Upper lobe of left lung (tissue), 6 donors: ENCODE measurements around the gene SGCA. TPM values are rescaled to one million over a fixed set of nuclear protein-coding genes. Genes with fewer than 3 reads are reported as not detected.

Experiments used
- ATAC-seq, 2 donors: fragments of 200-7000 bp; cut with Tn5 transposase; one replicate each; pipeline ENCODE4 v1.9.1; 2022; ENCODE audit warnings: mild to moderate bottlenecking in 2 of 2, moderate library complexity in 2 of 2; ENCODE audit not compliant: low FRiP score in 2 of 2
- DNase-seq, 2 donors: peaks; one replicate each; pipeline ENCODE4 v3.0.0-alpha.2; 2019 to 2020
- H3K27ac ChIP-seq, 4 donors: fragments of 200-600 bp; sonication (generic); one replicate each; pipeline ENCODE4 v1.5.1; 2016 to 2019
- H3K27me3 ChIP-seq, 4 donors: fragments of 200-600 bp; sonication (generic); one replicate each; pipeline ENCODE4 v1.5.1; 2017 to 2019
- H3K36me3 ChIP-seq, 4 donors: fragments of 200-600 bp; sonication (generic); one replicate each; pipeline ENCODE4 v1.5.1; 2016 to 2019
- H3K4me1 ChIP-seq, 4 donors: fragments of 200-600 bp; sonication (generic); one replicate each; pipeline ENCODE4 v1.5.1; 2018 to 2019
- H3K4me3 ChIP-seq, 4 donors: fragments of 200-600 bp; sonication (generic); one replicate each; pipeline ENCODE4 v1.5.1; 2017 to 2019; ENCODE audit warnings: mild to moderate bottlenecking in 2 of 4, moderate library complexity in 1 of 4
- H3K9me3 ChIP-seq, 4 donors: fragments of 200-600 bp; sonication (generic); one replicate each; pipeline ENCODE4 v1.5.1; 2018 to 2019
- EP300 ChIP-seq, 4 donors: sonication (generic); formaldehyde crosslinking; IDR thresholded peaks; one replicate each; pipeline ENCODE4 v1.5.1; 2017; ENCODE audit warnings: antibody characterized with exemption in 4 of 4, control low read depth in 2 of 4
- POLR2A ChIP-seq, 4 donors: fragments of 450-650 bp; IDR thresholded peaks; one replicate each; pipeline ENCODE4 v1.5.1; 2016 to 2017; ENCODE audit warnings: antibody characterized with exemption in 4 of 4, mild to moderate bottlenecking in 2 of 4
- POLR2AphosphoS5 ChIP-seq, 2 donors: sonication (generic); formaldehyde crosslinking; IDR thresholded peaks; one replicate each; pipeline ENCODE4 v1.5.1; 2017; ENCODE audit warnings: antibody characterized with exemption in 2 of 2
- WGBS, 2 donors: methylation state at CpG; one replicate each; pipeline ENCODE4 v1.1.5; 2017 to 2018; 5-methylcytosine and 5-hydroxymethylcytosine counted together
- total RNA-seq, 6 donors: library from RNA; depleted of rRNA in 4 of 6; stranded (reverse); fragments of >200 nt in 4 of 6; gene quantifications; one replicate each; pipeline versions ENCODE4 v1.1.0 to v1.2.1, GENCODE V29; 2016 to 2021
- TF ChIP-seq, protein P1 (sequence below), 6 experiments: fragments of 450-650 bp in 4 of 6; fragments of 200-600 bp in 2 of 6; sonication (generic) in 2 of 6; IDR thresholded peaks; one replicate each; pipeline ENCODE4 v1.5.1; 2016 to 2019; ENCODE audit warnings: antibody characterized with exemption in 6 of 6
- donor health status: DM: no; HTN: no; CAD: no; lungs with moderate emphysema.
- donor health status: DM: no; HTN: yes; CAD: no; lungs with severe emphysema.

Gene SGCA
- total RNA-seq, 6 donors from 2014 or later: 1.6 to 19.7 (median 14.1) TPM

DNA sequence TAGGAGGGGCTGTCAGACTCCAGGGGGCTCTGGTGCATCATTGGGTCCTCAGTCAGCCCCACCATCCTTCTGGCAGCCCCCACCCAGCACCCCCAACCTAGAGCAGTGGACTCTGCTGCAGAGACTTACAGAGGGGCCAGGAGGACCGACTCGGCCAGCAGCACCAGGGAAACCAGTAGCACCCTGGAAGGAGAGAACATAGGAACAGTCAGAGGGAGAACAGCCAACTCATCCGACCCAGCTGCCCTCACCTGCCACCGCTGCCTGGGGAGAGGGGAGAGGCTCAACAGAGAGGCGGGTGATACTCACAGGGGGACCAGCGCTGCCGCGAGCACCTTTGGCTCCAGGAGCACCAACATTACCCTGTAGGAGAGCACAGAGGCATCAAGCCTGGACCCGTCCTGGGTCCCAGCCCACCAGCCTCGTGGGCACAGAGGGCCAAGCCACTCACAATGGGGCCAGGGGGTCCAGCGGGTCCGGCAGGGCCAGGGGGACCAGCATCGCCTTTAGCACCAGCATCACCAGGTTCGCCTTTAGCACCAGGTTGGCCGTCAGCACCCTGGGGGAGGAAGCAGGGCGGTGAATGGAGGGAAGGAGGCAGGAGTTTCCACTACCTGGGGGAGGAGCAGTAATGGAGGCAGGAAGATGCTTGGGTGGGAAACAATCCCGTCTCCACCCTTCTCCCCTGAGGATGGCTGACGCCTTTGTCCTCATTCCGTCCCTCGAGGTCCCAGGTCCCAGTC, 23.9 kb downstream of the SGCA start:
- no peaks in the 10 kb centered on the region for H3K9me3 ChIP-seq
- peaks cover 0 to 3% (median 0%) of the 10 kb centered on the region in 4 donors for H3K4me1 ChIP-seq
- no peak overlapping the region for H3K4me3 ChIP-seq
- TF ChIP-seq, protein P1, sequence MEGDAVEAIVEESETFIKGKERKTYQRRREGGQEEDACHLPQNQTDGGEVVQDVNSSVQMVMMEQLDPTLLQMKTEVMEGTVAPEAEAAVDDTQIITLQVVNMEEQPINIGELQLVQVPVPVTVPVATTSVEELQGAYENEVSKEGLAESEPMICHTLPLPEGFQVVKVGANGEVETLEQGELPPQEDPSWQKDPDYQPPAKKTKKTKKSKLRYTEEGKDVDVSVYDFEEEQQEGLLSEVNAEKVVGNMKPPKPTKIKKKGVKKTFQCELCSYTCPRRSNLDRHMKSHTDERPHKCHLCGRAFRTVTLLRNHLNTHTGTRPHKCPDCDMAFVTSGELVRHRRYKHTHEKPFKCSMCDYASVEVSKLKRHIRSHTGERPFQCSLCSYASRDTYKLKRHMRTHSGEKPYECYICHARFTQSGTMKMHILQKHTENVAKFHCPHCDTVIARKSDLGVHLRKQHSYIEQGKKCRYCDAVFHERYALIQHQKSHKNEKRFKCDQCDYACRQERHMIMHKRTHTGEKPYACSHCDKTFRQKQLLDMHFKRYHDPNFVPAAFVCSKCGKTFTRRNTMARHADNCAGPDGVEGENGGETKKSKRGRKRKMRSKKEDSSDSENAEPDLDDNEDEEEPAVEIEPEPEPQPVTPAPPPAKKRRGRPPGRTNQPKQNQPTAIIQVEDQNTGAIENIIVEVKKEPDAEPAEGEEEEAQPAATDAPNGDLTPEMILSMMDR (IDR thresholded peaks at IDR 0.05): no peak
- TF ChIP-seq EP300 (IDR thresholded peaks at IDR 0.05) (no peak), POLR2A (IDR thresholded peaks at IDR 0.05) (no peak), POLR2AphosphoS5 (IDR thresholded peaks at IDR 0.05) (no peak)
- ATAC-seq (no peak), DNase-seq (peak in 1 of 2 donors; percentile 70)
- no peak overlapping the region for H3K27ac ChIP-seq
- WGBS, 2 donors: 86 to 89% methylated on average over 11 to 20 of the region's 20 CpGs
- no peaks in the 10 kb centered on the region for H3K27me3 ChIP-seq
- peaks cover 2 to 79% (median 41%) of the 10 kb centered on the region in 4 donors for H3K36me3 ChIP-seq

DNA sequence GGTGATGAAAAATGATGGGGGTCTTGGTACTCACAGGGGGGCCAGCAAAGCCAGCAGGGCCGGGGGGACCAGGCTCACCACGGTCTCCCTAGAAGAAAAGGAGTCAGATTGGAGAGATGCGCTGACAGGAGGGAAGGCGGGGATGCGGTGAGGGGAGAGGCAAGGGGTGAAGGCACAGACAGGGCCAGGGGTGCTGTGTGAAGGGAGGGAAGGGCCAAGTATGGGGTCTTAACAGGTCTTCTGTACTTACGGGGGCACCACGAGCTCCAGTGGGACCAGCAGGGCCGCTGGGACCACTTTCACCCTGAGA, 24.4 kb downstream of the SGCA start:
- no peaks in the 10 kb centered on the region for H3K9me3 ChIP-seq
- TF ChIP-seq, protein P1 (IDR thresholded peaks at IDR 0.05): no peak
- TF ChIP-seq POLR2A (IDR thresholded peaks at IDR 0.05) (no peak), EP300 (IDR thresholded peaks at IDR 0.05) (no peak), POLR2AphosphoS5 (IDR thresholded peaks at IDR 0.05) (no peak)
- no peak overlapping the region for H3K27ac ChIP-seq
- DNase-seq (no peak), ATAC-seq (no peak)
- H3K4me1 ChIP-seq: no peaks in the 10 kb centered on the region
- no peaks in the 10 kb centered on the region for H3K27me3 ChIP-seq
- H3K36me3 ChIP-seq: peaks cover 2 to 84% (median 44%) of the 10 kb centered on the region in 4 donors
- WGBS, 2 donors: 88 to 92% methylated on average over 6 to 7 of the region's 8 CpGs
- H3K4me3 ChIP-seq: no peak overlapping the region

DNA sequence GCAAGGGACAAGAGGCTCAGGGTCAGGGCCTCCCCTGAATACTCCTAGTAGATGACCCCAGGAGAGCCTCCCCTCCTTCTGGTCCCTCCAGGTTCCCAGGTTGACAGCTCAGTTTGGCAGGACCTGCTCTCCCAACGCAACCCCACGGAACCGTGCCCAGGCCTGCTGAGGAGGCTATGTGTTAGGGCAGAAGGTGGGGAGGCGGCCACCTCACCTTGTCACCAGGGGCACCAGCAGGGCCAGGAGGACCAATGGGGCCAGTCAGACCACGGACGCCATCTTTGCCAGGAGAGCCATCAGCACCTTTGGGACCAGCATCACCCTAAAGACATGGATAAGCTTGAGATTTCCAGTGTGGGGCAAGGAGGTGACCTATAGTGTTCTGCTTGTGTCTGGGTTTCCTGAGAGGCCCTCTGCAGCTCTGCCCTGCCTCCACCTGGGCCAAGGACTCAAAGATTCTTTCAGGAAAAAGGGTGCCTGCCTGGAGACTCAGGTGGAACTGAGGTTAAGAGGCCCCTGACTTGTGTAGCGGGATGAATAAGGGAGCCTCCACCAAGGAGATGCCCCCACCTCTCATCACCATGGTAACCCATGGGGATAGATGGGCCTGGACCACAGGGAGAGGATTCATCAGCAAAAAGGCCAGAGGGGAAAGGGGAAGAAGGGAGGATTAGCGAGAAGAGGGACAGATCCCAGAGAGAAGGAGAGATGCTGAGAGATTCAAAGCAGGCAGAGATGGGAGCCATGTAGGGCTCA, 25.0 kb downstream of the SGCA start:
- Histone ChIP-seq H3K27ac (no peak overlapping the region), H3K4me3 (no peak overlapping the region), H3K27me3 (no peaks in the 10 kb centered on the region), H3K36me3 (peaks cover 2 to 86% (median 45%) of the 10 kb centered on the region in 4 donors), H3K4me1 (no peaks in the 10 kb centered on the region), H3K9me3 (no peaks in the 10 kb centered on the region)
- ATAC-seq (no peak), DNase-seq (peak in 1 of 2 donors; percentile 54)
- 82 to 88% methylated on average over 4 to 5 of the region's 8 CpGs for WGBS, 2 donors
- no peak for TF ChIP-seq EP300 (IDR thresholded peaks at IDR 0.05)
- TF ChIP-seq POLR2AphosphoS5 (IDR thresholded peaks at IDR 0.05): no peak
- TF ChIP-seq POLR2A (IDR thresholded peaks at IDR 0.05): no peak
- TF ChIP-seq, protein P1 (IDR thresholded peaks at IDR 0.05): no peak

DNA sequence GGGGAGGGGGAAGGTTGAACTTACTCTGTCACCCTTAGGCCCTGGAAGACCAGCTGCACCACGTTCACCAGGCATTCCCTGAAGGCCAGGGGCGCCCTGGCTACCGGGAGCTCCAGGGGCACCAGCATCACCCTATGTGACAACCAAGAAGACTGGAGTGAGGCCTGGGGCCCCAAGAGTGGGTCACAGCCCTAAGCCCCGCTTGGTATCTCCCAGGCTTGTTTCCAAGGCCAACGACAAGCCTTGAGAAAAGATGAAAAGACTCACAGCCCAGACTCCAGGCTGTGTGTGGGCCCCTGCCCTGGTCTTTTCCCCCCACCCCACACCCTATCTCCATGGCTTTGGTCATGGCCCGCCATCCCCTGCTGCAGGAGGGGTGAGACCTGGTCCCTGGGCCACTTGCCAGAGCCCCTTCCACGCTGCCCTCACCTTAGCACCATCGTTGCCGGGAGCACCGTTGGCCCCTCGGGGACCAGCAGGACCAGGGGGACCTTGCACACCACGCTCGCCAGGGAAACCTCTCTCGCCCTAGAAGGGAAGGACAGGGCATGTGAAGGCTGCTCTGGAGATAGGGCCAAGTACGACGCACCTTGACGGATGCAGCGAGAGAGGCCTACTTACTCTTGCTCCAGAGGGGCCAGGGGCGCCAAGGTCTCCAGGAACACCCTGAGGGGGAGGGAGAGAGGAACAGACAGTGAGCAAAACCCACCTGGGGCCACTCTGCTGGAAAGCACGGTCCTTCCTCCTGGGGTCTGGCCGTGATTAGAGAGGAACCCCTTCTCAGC, 25.7 kb downstream of the SGCA start:
- WGBS, 2 donors: 79 to 85% methylated on average over 15 to 21 of the region's 21 CpGs
- H3K27me3 ChIP-seq: no peaks in the 10 kb centered on the region
- ATAC-seq (no peak), DNase-seq (peak in 1 of 2 donors; percentile 45)
- H3K27ac ChIP-seq: no peak overlapping the region
- no peaks in the 10 kb centered on the region for H3K9me3 ChIP-seq
- no peak overlapping the region for H3K4me3 ChIP-seq
- H3K36me3 ChIP-seq: peaks cover 2 to 86% (median 44%) of the 10 kb centered on the region in 4 donors
- H3K4me1 ChIP-seq: no peaks in the 10 kb centered on the region
- no peak for TF ChIP-seq EP300 (IDR thresholded peaks at IDR 0.05)
- TF ChIP-seq POLR2A (IDR thresholded peaks at IDR 0.05): no peak
- TF ChIP-seq, protein P1 (IDR thresholded peaks at IDR 0.05): no peak
- TF ChIP-seq POLR2AphosphoS5 (IDR thresholded peaks at IDR 0.05): no peak
